ENCODE measurements around the gene MAPK8IP2. TPM values are rescaled to one million over a fixed set of nuclear protein-coding genes. Genes with fewer than 3 reads are reported as not detected.

The MAPK8IP2 gene
- total and polyA plus RNA-seq, 2 of the 13 experiments (the other 11 are each of a cell fraction or from before 2014, with no cell fraction given), result 1.3 to 2.6 TPM

DNA sequence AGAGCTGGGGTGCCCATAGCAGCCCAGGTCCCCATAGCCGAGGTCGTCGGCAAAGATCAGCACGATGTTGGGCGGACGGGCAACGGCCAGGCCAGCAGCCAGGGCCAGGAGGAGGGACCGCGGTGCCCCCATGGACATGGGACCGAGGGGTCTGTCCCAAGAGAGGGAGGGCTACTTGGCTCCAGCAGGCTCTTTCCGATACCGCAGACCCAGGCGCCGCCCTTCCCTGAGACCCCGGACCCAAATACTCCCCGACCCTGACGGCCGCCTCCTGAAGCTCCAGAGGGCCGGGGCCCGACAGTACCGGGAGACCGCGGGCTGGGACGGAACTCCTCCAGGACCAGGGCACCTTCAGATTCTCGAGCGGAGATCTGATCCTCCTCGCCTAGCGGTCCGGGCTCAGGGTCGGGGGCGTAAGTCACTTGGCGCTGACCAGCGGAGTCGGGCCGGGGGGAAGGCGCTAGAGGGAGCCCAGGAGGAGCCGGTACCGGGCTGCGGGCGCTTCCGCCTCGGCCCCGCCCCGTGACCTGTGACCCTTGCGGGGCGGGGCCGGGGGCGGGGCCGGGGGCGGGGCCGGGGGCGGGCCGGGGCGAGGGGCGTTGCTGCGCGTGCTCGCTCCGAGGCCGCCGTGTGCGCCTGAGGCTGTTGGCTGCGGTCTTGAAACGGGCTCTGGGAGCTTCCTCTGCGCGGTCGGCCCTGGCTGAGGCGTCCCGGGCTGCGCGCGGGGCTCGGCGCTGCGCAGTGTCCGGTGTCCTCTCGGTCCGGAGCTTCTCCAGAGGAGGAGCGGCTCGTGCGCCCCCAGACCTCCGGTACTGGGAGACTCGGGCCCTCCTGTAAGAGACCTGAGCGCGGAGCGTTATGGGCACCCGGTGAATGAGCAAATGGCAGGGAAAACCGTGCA is 27.3 kb downstream of the MAPK8IP2 start, which contains the start of gene ARSA (continued):
- TF ChIP-seq SNAPC4 (CRISPR knock-in tag; IDR thresholded peaks at IDR 0.05) (no peak), POLR2G (IDR thresholded peaks at IDR 0.05; ENCODE audit: low read depth, low read length) (peak; percentile 82), ZNF776 (CRISPR knock-in tag; IDR thresholded peaks at IDR 0.05) (no peak), RBFOX2 (IDR thresholded peaks at IDR 0.05; ENCODE audit: low read depth, low read length) (peak; percentile 82), TOPORS (CRISPR knock-in tag; IDR thresholded peaks at IDR 0.05) (0 out of 2 replicates have a peak, but pooled peaks have one; percentile 44), SRSF4 (IDR thresholded peaks at IDR 0.05; ENCODE audit: low read depth, low read length, poor library complexity, severe bottlenecking) (no peak), SAFB2 (CRISPR knock-in tag; IDR thresholded peaks at IDR 0.05; ENCODE audit: borderline replicate concordance, low read depth) (no peak), CBX1 (IDR thresholded peaks at IDR 0.05; ENCODE audit: low read depth) (no peak), IRF9 (CRISPR knock-in tag; IDR thresholded peaks at IDR 0.05; ENCODE audit: borderline replicate concordance) (no peak), RARA (CRISPR knock-in tag; IDR thresholded peaks at IDR 0.05) (no peak)
- TF ChIP-seq, protein P1, sequence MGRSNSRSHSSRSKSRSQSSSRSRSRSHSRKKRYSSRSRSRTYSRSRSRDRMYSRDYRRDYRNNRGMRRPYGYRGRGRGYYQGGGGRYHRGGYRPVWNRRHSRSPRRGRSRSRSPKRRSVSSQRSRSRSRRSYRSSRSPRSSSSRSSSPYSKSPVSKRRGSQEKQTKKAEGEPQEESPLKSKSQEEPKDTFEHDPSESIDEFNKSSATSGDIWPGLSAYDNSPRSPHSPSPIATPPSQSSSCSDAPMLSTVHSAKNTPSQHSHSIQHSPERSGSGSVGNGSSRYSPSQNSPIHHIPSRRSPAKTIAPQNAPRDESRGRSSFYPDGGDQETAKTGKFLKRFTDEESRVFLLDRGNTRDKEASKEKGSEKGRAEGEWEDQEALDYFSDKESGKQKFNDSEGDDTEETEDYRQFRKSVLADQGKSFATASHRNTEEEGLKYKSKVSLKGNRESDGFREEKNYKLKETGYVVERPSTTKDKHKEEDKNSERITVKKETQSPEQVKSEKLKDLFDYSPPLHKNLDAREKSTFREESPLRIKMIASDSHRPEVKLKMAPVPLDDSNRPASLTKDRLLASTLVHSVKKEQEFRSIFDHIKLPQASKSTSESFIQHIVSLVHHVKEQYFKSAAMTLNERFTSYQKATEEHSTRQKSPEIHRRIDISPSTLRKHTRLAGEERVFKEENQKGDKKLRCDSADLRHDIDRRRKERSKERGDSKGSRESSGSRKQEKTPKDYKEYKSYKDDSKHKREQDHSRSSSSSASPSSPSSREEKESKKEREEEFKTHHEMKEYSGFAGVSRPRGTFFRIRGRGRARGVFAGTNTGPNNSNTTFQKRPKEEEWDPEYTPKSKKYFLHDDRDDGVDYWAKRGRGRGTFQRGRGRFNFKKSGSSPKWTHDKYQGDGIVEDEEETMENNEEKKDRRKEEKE (IDR thresholded peaks at IDR 0.05), result no peak
- TF ChIP-seq, protein P2, sequence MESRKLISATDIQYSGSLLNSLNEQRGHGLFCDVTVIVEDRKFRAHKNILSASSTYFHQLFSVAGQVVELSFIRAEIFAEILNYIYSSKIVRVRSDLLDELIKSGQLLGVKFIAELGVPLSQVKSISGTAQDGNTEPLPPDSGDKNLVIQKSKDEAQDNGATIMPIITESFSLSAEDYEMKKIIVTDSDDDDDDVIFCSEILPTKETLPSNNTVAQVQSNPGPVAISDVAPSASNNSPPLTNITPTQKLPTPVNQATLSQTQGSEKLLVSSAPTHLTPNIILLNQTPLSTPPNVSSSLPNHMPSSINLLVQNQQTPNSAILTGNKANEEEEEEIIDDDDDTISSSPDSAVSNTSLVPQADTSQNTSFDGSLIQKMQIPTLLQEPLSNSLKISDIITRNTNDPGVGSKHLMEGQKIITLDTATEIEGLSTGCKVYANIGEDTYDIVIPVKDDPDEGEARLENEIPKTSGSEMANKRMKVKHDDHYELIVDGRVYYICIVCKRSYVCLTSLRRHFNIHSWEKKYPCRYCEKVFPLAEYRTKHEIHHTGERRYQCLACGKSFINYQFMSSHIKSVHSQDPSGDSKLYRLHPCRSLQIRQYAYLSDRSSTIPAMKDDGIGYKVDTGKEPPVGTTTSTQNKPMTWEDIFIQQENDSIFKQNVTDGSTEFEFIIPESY (CRISPR knock-in tag; IDR thresholded peaks at IDR 0.05), result no peak
- TF ChIP-seq, protein P3, sequence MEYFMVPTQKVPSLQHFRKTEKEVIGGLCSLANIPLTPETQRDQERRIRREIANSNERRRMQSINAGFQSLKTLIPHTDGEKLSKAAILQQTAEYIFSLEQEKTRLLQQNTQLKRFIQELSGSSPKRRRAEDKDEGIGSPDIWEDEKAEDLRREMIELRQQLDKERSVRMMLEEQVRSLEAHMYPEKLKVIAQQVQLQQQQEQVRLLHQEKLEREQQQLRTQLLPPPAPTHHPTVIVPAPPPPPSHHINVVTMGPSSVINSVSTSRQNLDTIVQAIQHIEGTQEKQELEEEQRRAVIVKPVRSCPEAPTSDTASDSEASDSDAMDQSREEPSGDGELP (IDR thresholded peaks at IDR 0.05; ENCODE audit: borderline replicate concordance, low read depth), result no peak
- TF ChIP-seq, protein P4, sequence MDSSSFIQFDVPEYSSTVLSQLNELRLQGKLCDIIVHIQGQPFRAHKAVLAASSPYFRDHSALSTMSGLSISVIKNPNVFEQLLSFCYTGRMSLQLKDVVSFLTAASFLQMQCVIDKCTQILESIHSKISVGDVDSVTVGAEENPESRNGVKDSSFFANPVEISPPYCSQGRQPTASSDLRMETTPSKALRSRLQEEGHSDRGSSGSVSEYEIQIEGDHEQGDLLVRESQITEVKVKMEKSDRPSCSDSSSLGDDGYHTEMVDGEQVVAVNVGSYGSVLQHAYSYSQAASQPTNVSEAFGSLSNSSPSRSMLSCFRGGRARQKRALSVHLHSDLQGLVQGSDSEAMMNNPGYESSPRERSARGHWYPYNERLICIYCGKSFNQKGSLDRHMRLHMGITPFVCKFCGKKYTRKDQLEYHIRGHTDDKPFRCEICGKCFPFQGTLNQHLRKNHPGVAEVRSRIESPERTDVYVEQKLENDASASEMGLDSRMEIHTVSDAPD (CRISPR knock-in tag; IDR thresholded peaks at IDR 0.05), result no peak
